ENCODE results near the gene RNF17. TPM values are rescaled to one million over a fixed set of nuclear protein-coding genes. Genes with fewer than 3 reads are reported as not detected.

RNF17 gene
- not detected in 2 replicates for total RNA-seq

GRCh38 chr13:24763596-24764275 lies at the start of gene RNF17:
TSS of gene RNF17 (plus strand) at chr13:24764169. CDS start at chr13:24764204, 35 bp downstream.

Other genes with a start within 250 kb of the RNF17 start
- gene ATP12A, start 83.8 kb upstream of the RNF17 start, total RNA-seq: 0.12 and 0.32 TPM in 2 replicates

All from hair follicle dermal papilla cell (primary cell).